HG03442 (cell line): ENCODE data around the gene FXYD1.

Experiments
- ATAC-seq: cut with Tn5 transposase; IDR thresholded peaks from one replicate; pipeline ENCODE4 v1.9.1; 2021; ENCODE audit warnings: mild to moderate bottlenecking, moderate library complexity; ENCODE audit not compliant: unreplicated experiment

FXYD1 gene

DNA sequence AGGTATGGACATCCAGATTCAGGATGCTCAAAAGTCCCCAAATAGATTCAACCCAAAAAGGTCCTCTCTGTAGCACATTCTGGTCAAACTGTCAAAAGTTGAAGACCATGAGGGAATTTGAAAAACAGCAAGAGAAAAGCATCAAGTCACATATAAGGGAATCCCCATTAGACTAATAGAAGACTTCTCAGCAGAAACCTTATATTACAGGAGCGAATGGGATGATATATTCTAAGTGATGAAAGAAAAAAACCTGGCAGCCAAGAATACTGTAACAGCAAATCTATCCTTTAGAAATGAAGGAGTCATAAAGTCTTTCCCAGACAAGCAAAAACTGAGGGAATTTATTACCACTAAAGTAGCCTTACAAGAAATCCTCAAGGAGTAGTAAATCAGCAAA, 45.6 kb downstream of the FXYD1 start:
- ATAC-seq = no peak

DNA sequence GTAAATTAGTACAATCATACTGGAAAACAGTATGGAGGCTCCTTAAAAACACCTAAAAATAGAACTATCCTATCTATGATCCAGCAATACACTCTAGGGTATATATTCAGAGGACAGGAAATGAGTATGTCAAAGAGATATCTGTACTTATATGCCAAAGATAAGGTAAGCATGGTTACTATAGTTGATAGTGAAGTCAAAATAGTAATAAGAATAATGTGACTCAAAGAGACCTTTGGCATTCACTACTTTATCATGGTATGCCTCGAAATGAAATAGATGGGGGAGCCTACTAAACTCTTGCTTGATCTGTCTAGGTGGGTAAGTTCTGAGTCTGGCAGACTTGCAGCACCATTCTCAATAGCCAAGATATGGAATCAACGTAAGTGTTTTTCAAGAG, 46.3 kb downstream of the FXYD1 start:
- ATAC-seq = no peak
